GM21381 (cell line): ENCODE data around the gene OR2V2.
"Not testable (repeated sequence)": the region's sequence is repeated elsewhere in the genome, so short reads cannot be mapped to it uniquely, and the experiment has no call there.

Source experiments
- ATAC-seq: cut with Tn5 transposase; IDR thresholded peaks from one replicate; pipeline ENCODE4 v1.9.1; 2021; ENCODE audit warnings: mild to moderate bottlenecking, moderate library complexity; ENCODE audit not compliant: unreplicated experiment

OR2V2 gene, protein sequence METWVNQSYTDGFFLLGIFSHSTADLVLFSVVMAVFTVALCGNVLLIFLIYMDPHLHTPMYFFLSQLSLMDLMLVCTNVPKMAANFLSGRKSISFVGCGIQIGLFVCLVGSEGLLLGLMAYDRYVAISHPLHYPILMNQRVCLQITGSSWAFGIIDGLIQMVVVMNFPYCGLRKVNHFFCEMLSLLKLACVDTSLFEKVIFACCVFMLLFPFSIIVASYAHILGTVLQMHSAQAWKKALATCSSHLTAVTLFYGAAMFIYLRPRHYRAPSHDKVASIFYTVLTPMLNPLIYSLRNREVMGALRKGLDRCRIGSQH

DNA sequence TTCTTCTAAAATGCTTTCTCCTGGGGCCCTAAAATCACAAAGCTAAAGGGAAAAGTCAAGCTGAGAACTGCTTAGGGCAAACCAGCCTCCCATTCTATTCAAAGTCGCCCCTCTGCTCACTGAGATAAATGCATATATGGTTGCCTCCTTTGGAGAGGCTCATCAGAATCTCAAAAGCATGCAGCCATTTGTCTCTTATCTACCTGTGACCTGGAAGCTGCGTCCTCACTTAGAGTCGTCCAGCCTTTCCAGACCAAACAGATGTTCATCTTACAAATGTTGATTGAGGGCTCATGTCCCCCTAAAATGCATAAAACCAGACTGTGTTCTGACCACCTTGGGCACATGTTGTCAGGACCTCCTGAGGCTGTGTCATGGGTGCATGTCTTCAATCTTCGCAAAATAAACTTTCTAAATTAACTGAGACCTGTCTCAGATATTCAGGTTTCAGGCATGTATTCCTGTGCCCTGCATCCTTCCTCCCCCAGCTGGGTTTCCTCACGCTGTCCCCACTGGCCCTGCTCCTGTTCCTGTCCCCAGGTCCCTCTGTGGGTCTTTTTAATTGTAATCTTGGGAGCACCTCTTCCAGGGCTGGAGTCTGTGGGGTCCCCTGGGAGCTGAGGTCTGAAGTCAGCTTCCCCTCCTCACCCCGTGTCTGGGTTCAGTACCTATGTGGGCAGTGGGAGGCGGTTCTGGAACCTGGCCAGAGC is at the start of gene OR2V2:
Gene OR2V2 (plus strand): TSS at position 660 of the 710 bp plus-strand sequence. CDS start 7,357 bp downstream, outside the sequence.
- not testable (repeated sequence) for ATAC-seq

DNA sequence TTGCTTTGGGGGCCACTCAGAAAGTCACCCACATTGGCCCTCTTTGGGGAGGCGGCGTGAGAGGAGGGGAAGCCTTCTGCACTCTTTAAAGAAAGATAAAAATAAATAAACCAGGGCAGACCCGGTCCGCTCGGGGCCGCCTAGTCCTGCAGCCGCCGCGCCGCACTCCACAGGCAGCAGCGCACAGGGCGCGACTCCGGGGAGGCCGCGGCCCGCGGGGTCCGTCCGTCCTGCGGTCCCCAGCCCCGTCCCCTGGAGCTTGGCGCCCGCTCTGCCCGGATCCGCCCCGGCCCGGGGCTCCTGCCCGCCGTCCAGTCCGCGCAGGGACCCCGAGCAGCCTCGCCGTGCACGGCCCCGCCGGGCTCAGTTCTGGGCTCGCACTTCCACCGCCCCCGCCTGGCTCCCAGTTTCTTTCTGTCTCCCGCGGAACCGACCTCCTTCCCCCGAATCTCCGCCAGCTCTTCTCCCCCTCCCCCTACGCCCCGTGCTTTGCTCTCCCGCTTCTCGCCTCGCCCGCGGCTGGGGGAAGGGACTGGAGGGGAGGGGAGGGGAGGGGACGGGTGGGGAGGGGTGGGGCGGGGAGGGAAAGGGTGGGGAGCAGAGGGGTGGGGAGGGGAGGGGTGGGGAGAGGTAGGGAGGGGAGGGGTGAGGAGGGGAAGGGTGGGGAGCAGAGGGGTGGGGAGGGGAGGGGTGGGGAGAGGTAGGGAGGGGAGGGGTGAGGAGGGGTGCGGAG is 49.5 kb upstream of the OR2V2 start:
- ATAC-seq = not testable (repeated sequence)

- no peak for ATAC-seq
Measured at GRCh38 chr5:181098762-181099601, 48.4 kb upstream of the OR2V2 start.

DNA sequence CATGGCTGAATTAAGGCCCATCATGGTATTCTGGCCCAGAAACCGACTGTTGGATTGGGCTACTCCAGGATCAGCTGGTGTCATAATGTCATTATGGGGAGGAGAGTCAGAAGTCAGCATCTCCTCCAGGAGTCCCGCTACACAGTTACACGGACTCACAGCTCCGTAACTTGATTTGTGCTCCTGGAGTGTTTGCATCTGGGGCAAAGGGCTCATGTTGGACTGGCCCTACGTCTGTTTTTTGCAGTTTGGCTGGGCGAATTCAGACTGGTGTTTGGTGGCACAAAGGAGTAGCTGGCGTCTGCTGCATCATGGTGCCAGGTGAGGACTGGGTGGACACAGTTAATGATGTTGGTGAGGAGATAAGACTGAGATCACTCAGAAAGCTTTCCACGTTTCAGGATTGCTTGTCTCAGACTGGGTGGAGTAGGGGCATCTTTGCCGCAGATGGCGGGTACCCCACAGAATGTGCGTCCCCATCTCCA is 47.7 kb upstream of the OR2V2 start:
- ATAC-seq = no peak

DNA sequence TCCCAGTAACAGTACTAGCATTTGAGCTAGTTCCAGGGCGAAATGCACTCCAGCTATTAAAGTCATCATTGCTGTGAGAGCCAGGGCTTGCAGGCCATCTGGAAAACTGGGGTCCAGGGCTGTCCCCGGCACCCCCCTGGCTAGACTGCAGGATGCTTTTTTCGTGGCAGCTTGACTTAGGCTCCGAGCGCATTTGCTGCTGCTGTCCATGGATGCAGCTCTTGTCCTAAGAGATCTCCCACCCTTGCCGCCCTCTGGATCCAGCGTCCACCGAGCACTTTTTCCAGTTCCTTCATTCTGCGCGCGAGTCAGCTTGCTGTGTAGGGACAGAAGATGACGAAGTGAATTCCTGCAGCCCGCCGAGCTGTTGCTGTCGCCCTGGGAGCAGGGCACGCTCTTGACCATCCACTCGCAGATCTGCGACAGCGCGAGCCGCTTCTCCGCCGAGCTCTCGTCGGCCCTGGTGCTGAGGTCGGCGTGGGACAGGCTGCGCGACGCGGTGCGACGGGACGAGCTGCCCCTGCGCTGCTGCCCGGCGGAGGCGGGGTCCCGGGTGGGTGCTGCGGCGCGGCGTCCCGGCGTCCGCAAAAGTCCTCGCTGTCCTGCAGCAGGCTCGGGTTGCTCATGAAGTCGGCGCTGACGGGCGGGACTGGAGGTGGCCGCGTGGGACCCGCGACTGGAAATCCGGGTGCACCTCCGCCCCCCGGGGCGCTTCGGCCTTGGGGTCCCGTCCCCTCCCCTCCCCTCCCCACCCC is 47.1 kb upstream of the OR2V2 start:
- ATAC-seq = no peak

DNA sequence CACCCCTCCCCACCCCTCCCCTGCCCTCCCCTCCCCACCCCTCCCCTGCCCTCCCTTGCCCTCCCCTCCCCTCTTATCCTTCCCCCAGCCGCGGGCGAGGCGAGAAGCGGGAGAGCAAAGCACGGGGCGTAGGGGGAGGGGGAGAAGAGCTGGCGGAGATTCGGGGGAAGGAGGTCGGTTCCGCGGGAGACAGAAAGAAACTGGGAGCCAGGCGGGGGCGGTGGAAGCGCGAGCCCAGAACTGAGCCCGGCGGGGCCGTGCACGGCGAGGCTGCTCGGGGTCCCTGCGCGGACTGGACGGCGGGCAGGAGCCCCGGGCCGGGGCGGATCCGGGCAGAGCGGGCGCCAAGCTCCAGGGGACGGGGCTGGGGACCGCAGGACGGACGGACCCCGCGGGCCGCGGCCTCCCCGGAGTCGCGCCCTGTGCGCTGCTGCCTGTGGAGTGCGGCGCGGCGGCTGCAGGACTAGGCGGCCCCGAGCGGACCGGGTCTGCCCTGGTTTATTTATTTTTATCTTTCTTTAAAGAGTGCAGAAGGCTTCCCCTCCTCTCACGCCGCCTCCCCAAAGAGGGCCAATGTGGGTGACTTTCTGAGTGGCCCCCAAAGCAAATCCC is 46.2 kb upstream of the OR2V2 start:
- ATAC-seq = not testable (repeated sequence)

DNA sequence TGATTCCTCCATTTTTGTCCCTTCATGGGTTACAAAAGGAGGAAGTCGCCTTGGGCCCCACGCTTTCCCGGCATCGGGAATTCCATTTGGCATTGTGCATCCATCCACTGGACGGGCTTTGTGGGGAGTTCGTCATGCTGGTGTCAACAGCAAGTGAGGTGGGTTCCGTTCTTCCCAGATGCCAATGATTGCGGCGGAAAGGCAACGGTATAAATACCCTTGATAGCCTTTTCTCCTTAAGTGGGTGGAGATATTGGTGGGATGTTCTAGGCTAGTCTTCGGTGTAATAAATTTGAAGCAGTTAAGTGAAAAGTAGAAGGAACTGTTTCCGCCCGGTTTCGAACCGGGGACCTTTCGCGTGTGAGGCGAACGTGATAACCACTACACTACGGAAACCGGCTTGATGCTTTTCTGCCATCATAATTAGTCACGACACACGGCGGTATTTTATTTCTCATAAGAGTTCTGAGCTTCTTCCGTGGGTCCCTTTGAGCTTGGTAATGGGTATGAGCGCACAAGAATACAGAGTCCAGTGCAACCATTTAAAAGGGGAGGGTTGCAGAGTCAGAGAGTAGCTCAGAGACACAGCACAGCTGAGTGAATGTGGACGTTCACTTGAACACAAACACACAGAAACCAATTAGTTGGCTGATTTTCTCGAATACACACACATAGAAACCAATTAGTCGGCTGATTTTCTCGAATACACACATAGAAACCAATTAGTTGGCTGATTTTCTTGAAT is 45.3 kb upstream of the OR2V2 start:
- ATAC-seq = not testable (repeated sequence)

DNA sequence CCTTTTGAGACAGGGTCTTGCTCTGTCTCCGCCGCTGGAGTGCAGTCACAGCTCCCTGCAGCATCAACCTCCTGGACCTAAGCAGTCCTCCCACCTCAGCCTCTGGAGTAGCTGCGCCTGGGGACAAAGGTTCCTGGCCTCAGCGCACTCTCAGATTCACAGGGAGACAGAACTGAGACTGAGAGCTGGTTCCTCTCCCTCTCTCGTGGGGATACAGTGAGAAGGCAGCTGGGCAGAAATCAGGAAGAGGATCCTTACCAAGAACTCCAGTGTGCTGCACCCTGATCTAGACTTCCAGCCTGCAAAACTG is 43.2 kb upstream of the OR2V2 start:
- not testable (repeated sequence) for ATAC-seq

- not testable (repeated sequence) for ATAC-seq
Measured at GRCh38 chr5:181104606-181105390, 42.6 kb upstream of the OR2V2 start.

DNA sequence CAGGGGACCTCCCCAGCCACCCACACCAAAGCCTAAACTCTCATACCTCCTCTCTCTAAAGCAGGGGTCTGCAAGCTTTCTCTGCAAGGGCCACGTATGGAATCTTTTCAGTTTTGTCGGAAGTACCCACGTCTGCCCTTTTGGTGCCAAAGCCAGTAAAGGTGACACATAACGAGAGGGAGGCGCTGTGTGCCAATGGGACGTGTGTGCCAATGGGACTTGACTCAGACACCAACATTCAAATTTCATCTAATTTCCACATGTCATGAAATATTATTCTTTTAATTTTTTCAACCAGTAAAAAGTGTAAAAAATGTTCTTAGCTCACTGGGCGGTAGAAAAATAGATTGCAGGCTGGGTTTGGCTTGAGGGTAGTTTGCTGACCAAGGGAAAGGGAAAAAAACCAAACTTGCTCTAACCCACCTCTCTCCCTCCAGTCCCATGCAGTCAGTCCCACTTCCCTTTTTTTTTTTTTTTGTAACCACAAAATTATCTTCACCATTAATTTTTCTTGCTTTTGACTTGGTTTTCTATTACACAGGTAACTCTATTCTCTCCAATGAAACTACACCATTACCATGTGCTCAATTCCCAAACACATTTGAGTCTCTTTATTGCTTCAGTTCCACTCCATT is 41.9 kb upstream of the OR2V2 start:
- no peak for ATAC-seq

- no peak for ATAC-seq
Measured at GRCh38 chr5:181107699-181108098, 39.7 kb upstream of the OR2V2 start.

DNA sequence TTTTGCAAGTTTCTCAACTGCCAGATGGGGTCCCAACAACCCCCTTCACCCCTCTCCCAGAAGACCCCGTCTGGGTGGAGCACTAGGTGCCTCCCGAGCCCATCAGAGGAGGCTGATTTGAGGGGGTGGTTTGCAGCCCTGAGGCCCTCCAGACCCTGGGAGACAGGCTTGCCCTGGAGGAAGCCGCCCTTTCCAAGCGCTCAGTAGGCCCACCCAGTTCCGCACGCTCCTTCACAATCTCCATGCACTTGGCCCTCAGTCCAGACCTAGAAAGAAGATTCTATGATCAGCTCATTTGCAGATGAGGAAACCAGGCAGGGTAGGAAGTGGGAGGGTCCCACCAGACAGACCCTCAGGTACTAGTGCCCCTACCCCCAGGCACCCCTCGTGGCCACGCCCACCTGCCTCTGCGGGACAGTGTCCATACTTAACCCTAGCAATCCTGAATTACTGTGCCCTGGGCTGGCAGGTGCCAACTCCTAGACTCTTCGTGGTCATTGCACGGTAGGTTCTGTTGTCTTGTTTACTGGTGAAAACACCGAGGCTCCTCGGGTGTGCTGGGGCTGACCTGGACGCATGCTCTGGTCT is 38.7 kb upstream of the OR2V2 start:
- ATAC-seq = no peak

DNA sequence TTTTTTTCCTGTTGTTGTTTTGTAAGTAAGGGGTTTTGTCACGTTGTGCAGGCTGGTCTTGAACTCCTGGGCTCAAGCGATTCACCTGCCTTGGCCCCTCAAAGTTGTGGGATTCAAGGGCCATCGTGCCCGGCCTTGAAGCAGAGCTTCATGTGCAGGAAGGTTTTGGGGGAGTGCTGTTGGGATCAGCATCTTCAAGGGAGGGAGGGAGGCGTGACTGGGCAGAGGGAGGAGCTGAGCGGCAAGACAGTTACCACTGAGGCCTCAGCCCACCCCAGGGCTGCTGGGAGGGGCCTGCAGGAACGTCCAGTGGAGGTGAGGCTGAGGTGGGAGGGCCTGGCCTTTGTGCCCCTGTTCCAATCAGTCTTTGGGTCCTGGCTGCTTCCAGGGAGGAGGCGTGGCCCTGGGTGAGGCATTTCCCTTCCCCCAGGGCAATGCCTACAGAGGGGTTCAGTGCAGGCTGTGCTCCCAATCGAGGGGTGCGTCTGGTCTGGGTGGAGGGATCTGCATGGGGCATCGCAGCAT is 37.8 kb upstream of the OR2V2 start:
- ATAC-seq = no peak

- no peak for ATAC-seq
Measured at GRCh38 chr5:181111010-181111409, 36.4 kb upstream of the OR2V2 start.

DNA sequence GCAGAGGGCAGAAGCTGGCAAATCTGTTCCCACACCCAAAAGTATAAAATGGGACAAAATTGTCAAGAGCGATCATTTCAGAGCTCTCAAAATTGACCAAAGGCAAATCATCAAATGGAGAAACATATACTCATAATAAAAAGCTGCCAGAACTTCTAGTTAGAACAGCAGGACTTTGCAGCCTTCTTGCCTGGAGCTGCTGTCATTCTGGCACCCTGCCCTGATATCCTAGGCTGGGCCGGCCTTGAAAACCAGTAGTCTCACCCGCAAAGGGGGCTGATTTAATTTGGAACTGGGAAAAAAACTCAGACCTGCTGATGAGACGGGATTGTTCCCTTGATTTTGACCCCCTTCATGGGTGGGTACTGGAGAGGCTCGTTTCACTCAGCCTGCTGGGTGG is 34.9 kb upstream of the OR2V2 start:
- ATAC-seq = no peak

DNA sequence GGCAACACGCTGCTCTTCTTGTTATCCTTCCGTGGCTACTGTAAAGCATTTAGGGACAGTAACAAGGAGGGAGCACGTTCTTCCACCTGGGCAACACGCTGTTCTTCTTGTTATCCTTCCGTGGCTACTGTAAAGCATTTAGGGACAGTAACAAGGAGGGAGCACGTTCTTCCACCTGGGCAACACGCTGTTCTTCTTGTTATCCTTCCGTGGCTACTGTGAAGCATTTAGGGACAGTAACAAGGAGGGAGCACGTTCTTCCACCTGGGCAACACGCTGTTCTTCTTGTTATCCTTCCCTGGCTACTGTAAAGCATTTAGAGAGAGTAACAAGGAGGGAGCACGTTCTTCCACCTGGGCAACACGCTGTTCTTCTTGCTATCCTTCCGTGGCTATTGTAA is 33.8 kb upstream of the OR2V2 start:
- ATAC-seq = not testable (repeated sequence)

GRCh38 chr5:181114284-181114843 is 33.0 kb upstream of the OR2V2 start:
- ATAC-seq = no peak
